A549 (cell line): ENCODE measurements around the gene REEP3. TPM values are rescaled to one million over a fixed set of nuclear protein-coding genes. Genes with fewer than 3 reads are reported as not detected.

Source experiments
- ATAC-seq, 2 experiments: fragments of 200-7000 bp in 1 of 2; fragments of >200 bp in 1 of 2; cut with Nextera tagmentation in 1 of 2; cut with Tn5 transposase in 1 of 2; 3 replicates each; pipeline versions ENCODE4 v1.8.0 to v1.9.1; 2018 to 2020; ENCODE audit warnings: mild to moderate bottlenecking in 1 of 2, moderate library complexity in 1 of 2
- CTCF ChIA-PET: fragments of 300-600 bp; sonication (Branson Sonifier 250); formaldehyde crosslinking; extraction: SDS; loops from one replicate; lab custom pipeline; 2021; ENCODE audit warnings: antibody characterized with exemption, inconsistent platforms; lab: Yijun Ruan, JAX
- POLR2A ChIA-PET: fragments of 350-600 bp; formaldehyde crosslinking; extraction: SDS; loops from one replicate; lab custom pipeline; 2021; ENCODE audit warnings: antibody characterized with exemption, inconsistent platforms; lab: Yijun Ruan, JAX
- DNase-seq, 2 experiments: peaks; one replicate each; pipeline versions ENCODE4 v3.0.0 to v3.0.0-alpha.2; 2011 to 2016; ENCODE audit warnings: low read depth in 1 of 2, low spot score in 1 of 2
- FAIRE-seq: peaks from 2 replicates; lab custom pipeline; 2011; peaks lifted over from hg19 to GRCh38; lab: Jason Lieb, UNC
- H3K27ac ChIP-seq, 2 experiments: fragments of >200 bp; sonication (Bioruptor Twin); formaldehyde crosslinking; 3 replicates each; pipeline ENCODE4 v1.5.1; 2016 to 2017
- H3K4me1 ChIP-seq: fragments of >200 bp; sonication (Bioruptor Twin); formaldehyde crosslinking; 3 replicates; pipeline ENCODE4 v1.6.1; 2016
- H3K4me2 ChIP-seq: fragments of >200 bp; sonication (Bioruptor Twin); formaldehyde crosslinking; 3 replicates; pipeline ENCODE4 v1.6.1; 2016
- H3K4me3 ChIP-seq: fragments of >200 bp; sonication (Bioruptor Twin); formaldehyde crosslinking; 3 replicates; pipeline ENCODE4 v1.5.1; 2016
- H3K9me3 ChIP-seq: fragments of >200 bp; sonication (Bioruptor Twin); formaldehyde crosslinking; 3 replicates; pipeline ENCODE4 v1.6.1; 2016
- CHD4 ChIP-seq: fragments of 200-600 bp; sonication (generic); IDR thresholded peaks from 2 replicates; pipeline ENCODE4 v1.6.1; 2016; ENCODE audit warnings: antibody characterized with exemption, mild to moderate bottlenecking, borderline replicate concordance
- EHF ChIP-seq: fragments of 250-450 bp; sonication (Bioruptor Pico); IDR thresholded peaks from 2 replicates; pipeline ENCODE4 v1.5.0; 2020; ENCODE audit warnings: mild to moderate bottlenecking
- EP300 ChIP-seq, 2 experiments: fragments of >200 bp; sonication (Bioruptor Twin); formaldehyde crosslinking; IDR thresholded peaks; 2 replicates in 1 of 2; 3 replicates in 1 of 2; pipeline ENCODE4 v1.6.1; 2016 to 2017
- FOSB ChIP-seq: fragments of 250-450 bp; sonication (Bioruptor Pico); IDR thresholded peaks from 2 replicates; pipeline ENCODE4 v1.5.0; 2020; ENCODE audit warnings: mild to moderate bottlenecking, moderate library complexity
- FOSL2 ChIP-seq, 2 experiments: fragments of 450-650 bp in 1 of 2; fragments of >200 bp in 1 of 2; sonication (Bioruptor Twin) in 1 of 2; formaldehyde crosslinking; IDR thresholded peaks; 2 replicates each; pipeline versions ENCODE4 v1.5.0 to v1.6.1; 2016 to 2020; ENCODE audit warnings: mild to moderate bottlenecking in 1 of 2, moderate library complexity in 1 of 2
- FOXS1 ChIP-seq: fragments of 250-450 bp; sonication (Bioruptor Pico); IDR thresholded peaks from 2 replicates; pipeline ENCODE4 v1.5.0; 2020; ENCODE audit warnings: mild to moderate bottlenecking, moderate library complexity
- JUN ChIP-seq, 2 experiments: fragments of >200 bp; sonication (Bioruptor Twin); formaldehyde crosslinking; IDR thresholded peaks; 2 replicates in 1 of 2; 3 replicates in 1 of 2; pipeline ENCODE4 v1.6.1; 2016 to 2017
- KDM1A ChIP-seq: fragments of 200-600 bp; sonication (generic); IDR thresholded peaks from 2 replicates; pipeline ENCODE4 v1.6.1; 2016; ENCODE audit warnings: low read depth, mild to moderate bottlenecking
- MYC ChIP-seq: IDR thresholded peaks from 2 replicates; pipeline ENCODE4 v1.6.1; 2012; ENCODE audit warnings: mild to moderate bottlenecking, inconsistent platforms, low read length, improper control_type of control experiment, borderline replicate concordance
- NPAS2 ChIP-seq: fragments of 250-450 bp; sonication (Bioruptor Pico); IDR thresholded peaks from 2 replicates; pipeline ENCODE4 v1.8.0; 2022; ENCODE audit warnings: mild to moderate bottlenecking, moderate library complexity, borderline replicate concordance
- POLR2A ChIP-seq: IDR thresholded peaks from 2 replicates; pipeline ENCODE4 v1.6.1; 2012; ENCODE audit warnings: mild to moderate bottlenecking, low read length
- RAD21 ChIP-seq, 2 experiments: fragments of >200 bp in 1 of 2; sonication (Bioruptor Twin) in 1 of 2; formaldehyde crosslinking in 1 of 2; IDR thresholded peaks in 1 of 2; conservative IDR thresholded peaks in 1 of 2; 2 replicates in 1 of 2; 3 replicates in 1 of 2; pipeline ENCODE4 v1.6.1; 2012 to 2018; ENCODE audit warnings: inconsistent platforms in 1 of 2
- RARB ChIP-seq: fragments of 250-450 bp; sonication (Bioruptor Pico); IDR thresholded peaks from 2 replicates; pipeline ENCODE4 v1.8.0; 2021; ENCODE audit warnings: mild to moderate bottlenecking, moderate library complexity
- RCOR1 ChIP-seq: fragments of 150-350 bp; IDR thresholded peaks from 2 replicates; pipeline ENCODE4 v1.6.1; 2014; ENCODE audit warnings: antibody characterized with exemption, low read length, low read depth
- TP53 ChIP-seq: fragments of 250-450 bp; sonication (Bioruptor Pico); IDR thresholded peaks from 2 replicates; pipeline ENCODE4 v1.5.0; 2021; ENCODE audit warnings: mild to moderate bottlenecking, moderate library complexity
- ZC3H11A ChIP-seq: fragments of 450-650 bp; IDR thresholded peaks from 2 replicates; pipeline ENCODE4 v1.6.1; 2014; ENCODE audit warnings: antibody characterized with exemption, mild to moderate bottlenecking
- ZNF302 ChIP-seq: fragments of 250-450 bp; sonication (Bioruptor Pico); IDR thresholded peaks from 2 replicates; pipeline ENCODE4 v1.9.0; 2021; ENCODE audit warnings: inconsistent platforms, mild to moderate bottlenecking, moderate library complexity
- ZSCAN20 ChIP-seq: fragments of 250-450 bp; sonication (Bioruptor Pico); IDR thresholded peaks from 2 replicates; pipeline ENCODE4 v1.8.0; 2022; ENCODE audit warnings: mild to moderate bottlenecking, moderate library complexity
- WGBS: methylation state at CpG from one replicate; pipeline ENCODE4 v1.1.6; 2017; ENCODE audit errors: missing lambda C conversion rate; 5-methylcytosine and 5-hydroxymethylcytosine counted together
- polyA plus RNA-seq, 4 experiments: library from polyadenylated mRNA; depleted of rRNA in 3 of 4; stranded (reverse); fragments of >200 nt; fragmentation: RNase III in 1 of 4; extraction: RNeasy Plus Mini Kit Qiagen cat#74134 plus additional on column Dnase treatment in 1 of 4; gene quantifications; 2 replicates in 3 of 4; 3 replicates in 1 of 4; pipeline ENCODE4 v1.2.3, GENCODE V29; 2011 to 2017
- TF ChIP-seq, protein P1 (sequence below): IDR thresholded peaks from 2 replicates; pipeline ENCODE4 v1.6.1; 2012
- TF ChIP-seq, protein P2 (sequence below): fragments of >200 bp; sonication (Bioruptor Twin); formaldehyde crosslinking; IDR thresholded peaks from 2 replicates; pipeline ENCODE4 v1.6.1; 2016
- TF ChIP-seq, protein P3 (sequence below): fragments of 450-650 bp; IDR thresholded peaks from 2 replicates; pipeline ENCODE4 v1.6.1; 2014; ENCODE audit warnings: antibody characterized with exemption
- TF ChIP-seq, protein P4 (sequence below): fragments of 250-450 bp; sonication (Bioruptor Pico); IDR thresholded peaks from 2 replicates; pipeline ENCODE4 v1.5.0; 2021; ENCODE audit warnings: mild to moderate bottlenecking, moderate library complexity, borderline replicate concordance
- TF ChIP-seq, protein P5 (sequence below): IDR thresholded peaks from 2 replicates; pipeline ENCODE4 v1.6.1; 2012
- TF ChIP-seq, protein P6 (sequence below): fragments of 150-350 bp; IDR thresholded peaks from 2 replicates; pipeline ENCODE4 v1.6.1; 2014; ENCODE audit warnings: low read depth, mild to moderate bottlenecking, low read length
- TF ChIP-seq, protein P7 (sequence below): IDR thresholded peaks from 2 replicates; pipeline ENCODE4 v1.6.1; 2012; ENCODE audit warnings: low read depth, borderline replicate concordance
- TF ChIP-seq, protein P8 (sequence below): fragments of >200 bp; sonication (Bioruptor Twin); formaldehyde crosslinking; IDR thresholded peaks from 3 replicates; pipeline ENCODE4 v1.6.1; 2016

Gene REEP3
- polyA plus RNA-seq, 2 of the 4 experiments (the other 2 are of a cell fraction), result 19.6 to 35.8 TPM

DNA sequence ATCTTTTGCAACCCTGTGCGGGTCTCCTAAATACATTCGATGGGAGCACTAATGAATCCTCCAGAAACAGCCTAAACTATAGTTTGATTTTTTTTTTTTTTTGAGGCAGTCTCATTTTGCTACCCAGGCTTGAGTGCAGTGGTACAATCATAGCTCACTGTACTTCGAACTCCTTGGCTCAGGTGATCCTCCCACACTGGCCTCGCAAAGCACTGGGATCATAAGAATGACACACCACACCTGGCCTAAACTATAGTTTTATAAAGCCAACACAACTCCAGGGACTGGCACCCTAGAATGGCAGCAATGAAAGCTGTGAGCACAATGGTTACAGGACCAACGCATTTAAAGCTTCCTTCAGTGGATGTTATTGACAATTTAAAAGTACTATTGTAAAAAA is 41.0 kb upstream of the REEP3 start:
- POLR2A ChIA-PET, result no interaction called here
- WGBS, result 87% methylated on average over 5 of the region's 5 CpGs
- CTCF ChIA-PET, result no interaction called here
- Histone ChIP-seq H3K9me3 (no peaks in the 10 kb centered on the region), H3K4me2 (no peak overlapping the region), H3K4me3 (no peak overlapping the region), H3K27ac (no peak overlapping the region), H3K4me1 (peaks cover 17% of the 10 kb centered on the region; the same call in 2 of the 3 replicates)
- ATAC-seq, result no peak
- FAIRE-seq, result no peak
- DNase-seq, result no peak
- no peak for TF ChIP-seq POLR2A
- TF ChIP-seq ZSCAN20, result no peak
- no peak for TF ChIP-seq EP300 (IDR thresholded peaks at IDR 0.05)
- no peak for TF ChIP-seq TP53 (CRISPR knock-in tag)
- TF ChIP-seq, protein P1, sequence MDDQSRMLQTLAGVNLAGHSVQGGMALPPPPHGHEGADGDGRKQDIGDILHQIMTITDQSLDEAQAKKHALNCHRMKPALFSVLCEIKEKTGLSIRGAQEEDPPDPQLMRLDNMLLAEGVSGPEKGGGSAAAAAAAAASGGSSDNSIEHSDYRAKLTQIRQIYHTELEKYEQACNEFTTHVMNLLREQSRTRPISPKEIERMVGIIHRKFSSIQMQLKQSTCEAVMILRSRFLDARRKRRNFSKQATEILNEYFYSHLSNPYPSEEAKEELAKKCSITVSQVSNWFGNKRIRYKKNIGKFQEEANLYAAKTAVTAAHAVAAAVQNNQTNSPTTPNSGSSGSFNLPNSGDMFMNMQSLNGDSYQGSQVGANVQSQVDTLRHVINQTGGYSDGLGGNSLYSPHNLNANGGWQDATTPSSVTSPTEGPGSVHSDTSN, result no peak
- TF ChIP-seq MYC, result no peak
- TF ChIP-seq RARB (CRISPR knock-in tag), result no peak
- no peak for TF ChIP-seq FOSB
- TF ChIP-seq ZNF302, result no peak
- TF ChIP-seq, protein P2, sequence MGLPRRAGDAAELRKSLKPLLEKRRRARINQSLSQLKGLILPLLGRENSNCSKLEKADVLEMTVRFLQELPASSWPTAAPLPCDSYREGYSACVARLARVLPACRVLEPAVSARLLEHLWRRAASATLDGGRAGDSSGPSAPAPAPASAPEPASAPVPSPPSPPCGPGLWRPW, result no peak
- TF ChIP-seq, protein P3, sequence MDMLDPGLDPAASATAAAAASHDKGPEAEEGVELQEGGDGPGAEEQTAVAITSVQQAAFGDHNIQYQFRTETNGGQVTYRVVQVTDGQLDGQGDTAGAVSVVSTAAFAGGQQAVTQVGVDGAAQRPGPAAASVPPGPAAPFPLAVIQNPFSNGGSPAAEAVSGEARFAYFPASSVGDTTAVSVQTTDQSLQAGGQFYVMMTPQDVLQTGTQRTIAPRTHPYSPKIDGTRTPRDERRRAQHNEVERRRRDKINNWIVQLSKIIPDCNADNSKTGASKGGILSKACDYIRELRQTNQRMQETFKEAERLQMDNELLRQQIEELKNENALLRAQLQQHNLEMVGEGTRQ, result no peak

DNA sequence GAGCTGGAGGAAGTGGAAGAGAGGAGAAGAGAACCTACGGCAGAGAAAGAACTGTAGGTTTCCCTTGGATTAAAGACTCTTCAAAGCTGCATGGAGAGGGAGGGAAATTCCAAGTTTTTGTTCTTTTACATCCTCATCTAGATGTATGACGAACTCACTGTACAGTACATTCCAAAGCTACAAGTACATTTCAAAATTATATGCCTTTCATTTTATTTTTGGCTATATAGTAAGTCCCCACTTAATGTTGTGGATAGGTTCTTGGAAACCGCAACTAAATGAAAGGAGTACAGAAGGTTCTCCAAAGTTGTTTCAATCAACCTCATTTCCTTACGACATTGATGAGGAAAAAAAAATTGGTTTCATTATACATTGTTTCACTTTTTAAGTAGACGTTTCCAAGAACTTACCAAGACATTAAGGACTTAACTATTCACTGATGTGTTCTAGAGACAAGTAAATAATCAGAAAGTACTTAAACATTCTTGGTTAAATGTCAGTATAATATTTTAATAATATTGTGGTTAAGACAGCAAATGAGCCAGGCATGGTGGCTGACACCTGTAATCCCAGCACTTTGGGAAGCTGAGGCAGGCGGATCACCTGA is 39.3 kb upstream of the REEP3 start:
- ChIA-PET POLR2A (interaction anchor here (0.6 kb wide), 1 partner anchor 12 kb away, joined by 3 read pairs; no protein-coding TSS in a partner anchor), CTCF (no interaction called here)
- ATAC-seq (no peak), DNase-seq (no peak), FAIRE-seq (no peak)
- Histone ChIP-seq H3K9me3 (no peaks in the 10 kb centered on the region), H3K27ac (no peak overlapping the region), H3K4me1 (peaks cover 10% of the 10 kb centered on the region; the same call in 1 of the 3 replicates), H3K4me3 (no peak overlapping the region), H3K4me2 (no peak overlapping the region)
- TF ChIP-seq, protein P4, sequence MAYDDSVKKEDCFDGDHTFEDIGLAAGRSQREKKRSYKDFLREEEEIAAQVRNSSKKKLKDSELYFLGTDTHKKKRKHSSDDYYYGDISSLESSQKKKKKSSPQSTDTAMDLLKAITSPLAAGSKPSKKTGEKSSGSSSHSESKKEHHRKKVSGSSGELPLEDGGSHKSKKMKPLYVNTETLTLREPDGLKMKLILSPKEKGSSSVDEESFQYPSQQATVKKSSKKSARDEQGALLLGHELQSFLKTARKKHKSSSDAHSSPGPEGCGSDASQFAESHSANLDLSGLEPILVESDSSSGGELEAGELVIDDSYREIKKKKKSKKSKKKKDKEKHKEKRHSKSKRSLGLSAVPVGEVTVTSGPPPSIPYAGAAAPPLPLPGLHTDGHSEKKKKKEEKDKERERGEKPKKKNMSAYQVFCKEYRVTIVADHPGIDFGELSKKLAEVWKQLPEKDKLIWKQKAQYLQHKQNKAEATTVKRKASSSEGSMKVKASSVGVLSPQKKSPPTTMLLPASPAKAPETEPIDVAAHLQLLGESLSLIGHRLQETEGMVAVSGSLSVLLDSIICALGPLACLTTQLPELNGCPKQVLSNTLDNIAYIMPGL (CRISPR knock-in tag), result no peak
- no peak for TF ChIP-seq JUN (IDR thresholded peaks at IDR 0.05)
- TF ChIP-seq, protein P5, sequence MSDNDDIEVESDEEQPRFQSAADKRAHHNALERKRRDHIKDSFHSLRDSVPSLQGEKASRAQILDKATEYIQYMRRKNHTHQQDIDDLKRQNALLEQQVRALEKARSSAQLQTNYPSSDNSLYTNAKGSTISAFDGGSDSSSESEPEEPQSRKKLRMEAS, result no peak
- TF ChIP-seq EHF (CRISPR knock-in tag), result no peak
- TF ChIP-seq, protein P6, sequence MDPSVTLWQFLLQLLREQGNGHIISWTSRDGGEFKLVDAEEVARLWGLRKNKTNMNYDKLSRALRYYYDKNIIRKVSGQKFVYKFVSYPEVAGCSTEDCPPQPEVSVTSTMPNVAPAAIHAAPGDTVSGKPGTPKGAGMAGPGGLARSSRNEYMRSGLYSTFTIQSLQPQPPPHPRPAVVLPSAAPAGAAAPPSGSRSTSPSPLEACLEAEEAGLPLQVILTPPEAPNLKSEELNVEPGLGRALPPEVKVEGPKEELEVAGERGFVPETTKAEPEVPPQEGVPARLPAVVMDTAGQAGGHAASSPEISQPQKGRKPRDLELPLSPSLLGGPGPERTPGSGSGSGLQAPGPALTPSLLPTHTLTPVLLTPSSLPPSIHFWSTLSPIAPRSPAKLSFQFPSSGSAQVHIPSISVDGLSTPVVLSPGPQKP, result no peak
- TF ChIP-seq RARB (CRISPR knock-in tag), result no peak
- no peak for TF ChIP-seq ZC3H11A
- no peak for TF ChIP-seq NPAS2 (CRISPR knock-in tag)
- TF ChIP-seq, protein P2, result no peak
- TF ChIP-seq FOXS1 (CRISPR knock-in tag), result no peak
- no peak for TF ChIP-seq POLR2A
- no peak for TF ChIP-seq ZSCAN20
- no peak for TF ChIP-seq FOSL2 (IDR thresholded peaks at IDR 0.05)
- no peak for TF ChIP-seq FOSL2 (CRISPR knock-in tag; IDR thresholded peaks at IDR 0.05)
- TF ChIP-seq, protein P7, sequence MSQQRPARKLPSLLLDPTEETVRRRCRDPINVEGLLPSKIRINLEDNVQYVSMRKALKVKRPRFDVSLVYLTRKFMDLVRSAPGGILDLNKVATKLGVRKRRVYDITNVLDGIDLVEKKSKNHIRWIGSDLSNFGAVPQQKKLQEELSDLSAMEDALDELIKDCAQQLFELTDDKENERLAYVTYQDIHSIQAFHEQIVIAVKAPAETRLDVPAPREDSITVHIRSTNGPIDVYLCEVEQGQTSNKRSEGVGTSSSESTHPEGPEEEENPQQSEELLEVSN, result no peak
- no peak for TF ChIP-seq KDM1A
- no peak for TF ChIP-seq RAD21 (conservative IDR thresholded peaks at IDR 0.05 in 1 of 2, IDR thresholded peaks at IDR 0.05 in 1 of 2)
- no peak for TF ChIP-seq RCOR1
- TF ChIP-seq CHD4, result no peak
- TF ChIP-seq, protein P8, sequence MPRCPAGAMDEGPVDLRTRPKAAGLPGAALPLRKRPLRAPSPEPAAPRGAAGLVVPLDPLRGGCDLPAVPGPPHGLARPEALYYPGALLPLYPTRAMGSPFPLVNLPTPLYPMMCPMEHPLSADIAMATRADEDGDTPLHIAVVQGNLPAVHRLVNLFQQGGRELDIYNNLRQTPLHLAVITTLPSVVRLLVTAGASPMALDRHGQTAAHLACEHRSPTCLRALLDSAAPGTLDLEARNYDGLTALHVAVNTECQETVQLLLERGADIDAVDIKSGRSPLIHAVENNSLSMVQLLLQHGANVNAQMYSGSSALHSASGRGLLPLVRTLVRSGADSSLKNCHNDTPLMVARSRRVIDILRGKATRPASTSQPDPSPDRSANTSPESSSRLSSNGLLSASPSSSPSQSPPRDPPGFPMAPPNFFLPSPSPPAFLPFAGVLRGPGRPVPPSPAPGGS, result no peak
- 85% methylated on average over 6 of the region's 6 CpGs for WGBS
